GM18519 (cell line): Measurements from ENCODE around the gene CADPS.

Source experiments
- ATAC-seq: cut with Tn5 transposase; IDR thresholded peaks from one replicate; pipeline ENCODE4 v1.9.1; 2021; ENCODE audit warnings: mild to moderate bottlenecking, moderate library complexity; ENCODE audit not compliant: unreplicated experiment, low FRiP score

The CADPS gene

DNA sequence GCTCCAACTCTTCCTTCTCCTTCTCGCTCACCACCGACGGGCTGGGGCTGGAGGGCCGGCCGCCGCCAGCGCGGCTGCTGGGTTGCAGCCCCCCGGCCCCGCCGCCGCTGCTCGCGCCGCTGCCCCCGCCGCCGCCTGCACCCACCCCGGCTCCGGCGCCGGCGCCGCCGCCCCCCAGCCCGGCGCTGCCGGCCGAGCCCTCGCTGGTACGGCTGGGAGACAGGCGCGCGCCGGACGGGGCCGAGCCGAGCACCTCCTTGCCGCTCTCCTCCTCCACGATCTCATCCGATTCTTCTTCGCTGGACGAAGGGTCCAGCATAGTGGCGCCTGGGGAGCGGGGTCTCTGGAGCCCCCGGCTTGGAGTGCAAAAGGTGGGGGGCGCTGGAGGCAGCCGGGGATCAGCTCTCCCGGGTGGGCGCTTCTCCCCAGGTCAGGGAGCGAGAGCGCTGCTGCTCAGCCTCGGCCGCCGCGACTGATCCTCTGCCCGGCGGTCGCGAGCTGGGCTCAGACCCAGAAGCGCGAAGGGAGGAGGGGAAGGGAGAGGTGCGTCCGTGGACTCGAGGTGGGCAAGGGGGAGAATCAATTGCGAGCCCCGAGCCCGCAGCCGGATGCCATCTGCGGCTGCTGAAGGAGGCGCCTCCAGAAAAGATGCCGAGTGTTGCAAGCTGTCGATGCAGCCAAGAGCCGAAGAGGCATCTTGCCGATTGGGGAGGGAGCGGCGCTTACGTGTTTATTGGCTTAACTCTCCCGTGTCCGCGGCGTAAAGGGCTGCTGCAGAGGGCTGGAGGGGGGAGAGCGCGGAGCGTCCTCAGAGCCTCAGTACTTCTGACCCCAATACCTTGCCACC, at the start of gene CADPS:
Gene CADPS, minus strand, starts transcription at position 706 of the 847 bp plus-strand sequence. Its CDS starts 387 bp downstream, at position 319.
- no peak for ATAC-seq

DNA sequence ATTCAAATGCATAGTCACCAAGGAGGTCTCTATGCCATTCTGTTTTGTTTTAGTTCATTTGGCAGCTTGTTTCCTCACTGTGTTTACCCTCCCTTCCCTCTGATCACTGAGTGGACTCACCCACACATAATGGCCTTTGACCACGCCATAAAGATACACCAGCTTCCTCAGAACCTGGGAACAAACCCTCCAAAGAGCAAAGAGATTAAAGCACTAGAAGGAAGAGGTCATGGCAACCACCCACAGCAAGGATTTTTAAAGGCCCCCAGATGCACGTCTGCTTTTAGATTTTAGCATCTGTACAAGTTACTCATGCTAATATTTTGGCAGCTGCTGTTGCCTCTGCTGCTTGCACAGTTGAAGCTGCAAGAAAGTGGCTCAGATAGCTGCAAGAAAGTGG, 47.9 kb upstream of the CADPS start:
- ATAC-seq, result no peak

DNA sequence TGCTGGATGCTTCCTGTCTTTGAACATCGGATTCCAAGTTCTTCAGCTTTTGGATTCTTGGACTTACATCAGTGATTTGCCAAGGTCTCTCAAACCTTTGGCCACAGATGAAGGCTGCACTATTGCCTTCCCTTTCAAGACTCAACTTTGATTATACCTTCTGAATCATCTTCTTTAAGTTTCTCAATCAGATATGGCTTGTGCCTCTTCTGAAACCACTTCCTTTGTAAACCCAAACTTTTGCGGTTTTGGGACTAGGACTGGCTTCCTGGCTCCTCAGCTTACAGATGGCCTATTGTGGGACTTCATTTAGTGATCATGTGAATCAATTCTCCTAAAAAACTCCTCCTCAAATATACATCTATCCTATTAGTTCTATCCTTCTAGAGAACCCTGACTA, 47.1 kb upstream of the CADPS start:
- no peak for ATAC-seq

DNA sequence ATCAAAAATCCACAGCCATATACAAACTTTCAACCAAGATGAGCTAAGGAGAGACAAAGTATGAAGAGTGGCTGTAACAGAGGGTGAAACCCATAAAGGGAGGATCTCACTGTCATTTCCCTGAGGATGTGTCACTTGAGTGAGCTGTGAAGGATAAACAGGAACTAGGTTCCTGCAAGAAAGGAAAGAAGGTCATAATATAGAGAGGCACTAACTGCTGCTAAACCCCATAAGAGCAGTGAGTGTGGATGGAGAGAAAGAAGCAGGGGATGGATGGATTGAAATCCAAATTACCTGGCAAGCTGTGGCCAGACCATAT, 45.2 kb upstream of the CADPS start:
- ATAC-seq, result no peak

DNA sequence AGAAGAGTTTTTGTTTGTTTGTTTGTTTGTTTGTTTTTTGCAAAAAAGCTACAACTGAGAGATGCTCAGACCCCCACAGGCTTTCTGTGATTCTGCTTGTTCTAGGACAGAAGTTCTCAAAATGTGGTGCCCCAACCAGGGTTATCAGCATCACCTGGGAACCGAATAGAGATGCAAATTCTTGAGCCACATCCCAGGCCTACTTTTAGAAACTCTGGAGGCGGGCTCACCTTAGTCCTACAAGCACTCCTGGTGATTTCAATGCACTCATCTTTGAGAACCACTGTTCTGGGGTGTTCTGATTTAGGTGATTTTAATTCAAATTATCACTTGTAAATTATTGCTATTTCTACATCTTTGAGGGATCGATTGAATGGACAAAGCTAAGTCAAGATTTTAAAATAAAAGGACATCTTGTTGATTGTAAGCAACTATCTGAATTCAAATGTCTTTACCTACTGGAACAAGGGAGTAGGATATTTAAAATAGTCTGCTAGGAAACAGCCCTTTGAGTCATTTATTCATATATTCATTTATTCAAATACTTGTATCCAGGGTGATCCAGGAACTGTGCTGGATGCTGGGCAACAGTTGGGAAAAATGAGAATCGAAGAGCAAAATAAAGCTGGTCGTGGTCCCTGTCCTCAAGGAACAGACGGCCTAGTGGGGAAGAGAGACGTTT, 44.7 kb upstream of the CADPS start:
- ATAC-seq, result no peak

DNA sequence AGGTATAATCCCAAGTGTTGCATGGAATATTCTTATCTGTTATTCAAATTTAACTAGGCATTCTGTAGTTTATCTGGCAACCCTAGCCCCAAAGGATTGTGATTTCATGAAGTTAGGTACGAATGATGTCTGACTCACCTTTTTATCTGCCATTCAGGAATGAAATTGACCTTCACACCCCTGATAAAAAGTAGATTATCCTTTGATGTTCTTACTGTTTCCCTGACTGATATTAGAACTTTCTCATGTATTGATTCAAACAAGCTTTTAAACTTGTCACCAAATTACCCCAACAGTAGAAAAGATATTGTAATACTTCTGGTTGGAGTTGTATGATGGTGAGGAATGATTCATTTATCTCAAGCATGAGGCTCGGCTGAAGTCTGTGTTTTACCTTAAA, 43.6 kb upstream of the CADPS start:
- no peak for ATAC-seq

DNA sequence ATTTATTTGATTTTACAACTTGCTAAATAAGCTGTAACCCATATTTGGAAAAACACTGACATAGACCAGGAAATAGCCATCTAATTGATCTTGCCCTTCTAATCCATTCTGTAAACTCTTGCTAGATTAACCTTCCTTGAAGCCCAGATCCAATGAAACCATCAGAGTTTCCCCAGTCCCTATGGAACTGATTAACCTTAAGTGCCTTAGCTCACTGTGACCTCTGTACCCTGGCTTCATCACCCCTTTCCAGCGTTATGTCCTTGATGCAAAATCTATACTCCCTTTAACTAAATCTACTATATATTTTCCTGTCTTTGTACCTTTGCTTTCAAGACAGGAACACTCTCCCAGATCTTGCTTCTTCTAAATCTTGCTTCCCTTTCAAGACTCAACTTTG, 42.9 kb upstream of the CADPS start:
- ATAC-seq, result no peak

DNA sequence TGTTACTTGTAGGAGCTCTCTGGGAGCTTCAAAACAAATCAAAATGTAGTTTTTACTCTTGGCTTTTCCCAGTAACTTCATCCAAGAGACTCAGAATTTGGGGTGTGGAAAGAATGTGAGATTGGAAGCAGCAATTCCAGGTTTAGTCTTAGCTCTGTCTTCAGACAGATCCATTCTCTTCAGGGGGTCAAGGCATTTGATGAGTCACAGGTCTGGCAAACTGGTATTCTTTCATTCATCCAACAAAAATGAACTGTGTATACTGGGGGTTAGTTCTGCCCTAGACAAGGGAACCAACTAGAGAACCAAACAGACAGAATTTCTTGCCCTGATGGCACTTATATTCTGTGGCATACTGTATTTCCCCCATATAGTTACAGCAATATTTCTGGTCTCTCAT, 36.3 kb upstream of the CADPS start:
- ATAC-seq, result no peak

DNA sequence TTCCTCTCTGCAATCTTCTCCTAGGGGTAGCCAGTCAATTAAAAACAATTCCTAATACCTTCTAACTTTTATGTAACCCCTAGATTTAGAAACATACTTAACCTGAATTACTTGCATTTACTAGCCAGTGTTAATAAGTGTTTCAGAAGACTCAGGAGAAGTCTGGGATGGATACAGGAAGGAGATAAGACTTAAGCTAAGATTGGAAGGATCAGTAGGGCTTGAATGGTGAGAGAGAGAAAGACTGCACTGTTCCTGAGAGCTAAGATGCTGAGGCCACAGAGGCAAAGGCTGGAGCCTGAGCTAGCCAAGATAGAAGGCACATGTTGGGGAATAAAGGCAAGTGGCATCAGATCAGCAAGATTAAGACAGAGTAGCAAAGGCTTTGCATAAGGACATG, 30.1 kb upstream of the CADPS start:
- ATAC-seq, result no peak

DNA sequence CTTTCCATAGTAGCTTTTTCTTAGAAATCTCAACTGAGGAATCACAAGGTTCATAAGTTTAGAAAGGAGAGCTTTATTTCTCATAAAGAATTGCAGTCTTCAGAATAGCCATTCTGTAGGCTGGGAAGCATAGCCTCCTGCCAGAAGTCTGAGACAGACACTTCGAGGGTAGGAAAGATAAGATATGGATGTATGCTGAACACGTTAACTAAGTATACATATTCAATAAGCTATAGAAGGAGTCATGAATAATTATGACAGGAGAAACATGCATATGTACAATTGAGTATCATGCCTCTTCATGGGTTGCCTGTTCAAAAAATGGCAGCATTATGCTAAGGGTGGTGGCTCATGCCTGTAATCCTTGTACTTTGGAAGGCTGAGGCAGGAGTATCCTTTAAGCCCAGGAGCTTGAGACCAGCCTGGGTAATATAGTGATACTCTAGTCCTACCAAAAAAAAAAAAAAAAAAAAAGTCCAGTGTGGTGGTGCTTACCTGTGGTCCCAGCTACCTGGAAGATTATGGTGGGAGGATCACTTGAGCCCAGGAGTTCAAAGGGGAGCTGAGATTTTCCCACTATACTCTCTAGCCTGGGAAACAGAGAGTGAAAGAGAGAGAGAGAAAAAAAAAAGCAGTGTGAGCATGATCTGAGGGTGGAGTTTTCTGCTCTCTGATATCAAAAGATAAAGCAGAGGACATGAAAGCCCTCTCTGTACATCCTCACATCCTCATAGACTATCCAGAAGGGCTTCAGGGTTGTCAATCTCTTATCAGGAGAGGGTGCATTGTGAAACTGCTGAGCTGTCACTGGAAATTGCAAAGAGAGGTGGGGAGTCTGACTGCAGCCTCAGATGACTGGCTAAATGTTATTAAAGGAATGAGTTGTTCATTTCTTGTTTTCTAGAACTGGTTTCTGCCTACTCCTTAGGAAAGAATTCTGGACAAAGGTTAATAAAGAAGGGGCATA, 23.6 kb upstream of the CADPS start:
- ATAC-seq, result no peak

DNA sequence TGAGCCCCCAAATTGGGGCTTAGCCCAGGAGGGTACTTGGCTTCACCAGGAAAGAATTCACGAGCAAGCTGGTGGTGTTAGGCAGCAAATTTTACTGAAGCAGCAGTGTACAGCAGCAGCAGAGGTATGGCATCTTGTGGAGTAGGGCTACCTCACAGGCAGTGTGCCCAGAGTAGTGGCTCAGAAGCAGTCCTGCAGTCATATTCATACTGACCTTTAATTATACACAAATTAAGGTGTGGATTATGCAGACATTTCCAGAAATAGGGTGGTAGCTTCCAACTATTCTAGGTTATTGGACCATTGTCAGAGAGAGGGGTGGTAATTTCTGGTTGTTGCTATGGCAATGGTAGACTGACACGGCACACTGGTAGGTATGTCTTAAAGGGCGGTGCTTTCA, 20.7 kb upstream of the CADPS start:
- ATAC-seq, result no peak

DNA sequence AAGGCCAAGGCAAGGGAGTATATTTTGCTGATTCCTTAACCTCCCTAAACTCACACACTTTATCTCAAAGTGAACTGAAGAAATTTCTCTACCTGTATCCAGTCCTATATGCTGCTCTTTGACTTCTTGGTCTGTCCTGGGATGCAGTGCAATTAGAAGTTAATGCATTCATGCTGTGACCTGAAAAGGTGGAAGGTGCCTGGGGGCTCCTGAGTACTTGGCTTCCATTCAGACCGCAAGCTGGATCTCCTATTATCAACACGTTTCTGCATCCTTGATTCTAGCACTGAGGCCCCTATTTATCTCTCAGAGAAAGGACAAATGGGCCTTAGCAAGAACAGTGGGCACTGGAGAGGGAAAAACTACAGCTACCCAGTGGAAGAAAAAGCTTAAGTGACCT, 17.7 kb upstream of the CADPS start:
- no peak for ATAC-seq

DNA sequence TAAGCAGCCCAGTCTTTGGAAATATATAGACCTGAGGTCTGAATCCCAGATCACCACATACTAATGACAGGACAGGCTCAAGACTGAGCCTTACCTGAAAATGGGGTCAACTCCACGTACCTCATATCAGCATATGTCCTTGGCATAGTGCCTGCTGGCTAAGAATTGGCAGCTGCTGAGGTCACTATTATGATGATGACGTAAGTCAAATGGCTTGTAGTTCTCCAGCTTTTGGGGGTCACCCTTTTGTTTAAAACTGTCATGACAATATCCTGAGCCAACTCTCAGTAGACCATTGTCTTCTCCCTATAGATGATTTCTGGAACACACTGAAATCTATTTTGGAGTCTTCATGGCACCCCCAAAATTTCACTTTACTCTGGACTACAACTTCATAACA, 16.8 kb upstream of the CADPS start:
- ATAC-seq, result no peak

DNA sequence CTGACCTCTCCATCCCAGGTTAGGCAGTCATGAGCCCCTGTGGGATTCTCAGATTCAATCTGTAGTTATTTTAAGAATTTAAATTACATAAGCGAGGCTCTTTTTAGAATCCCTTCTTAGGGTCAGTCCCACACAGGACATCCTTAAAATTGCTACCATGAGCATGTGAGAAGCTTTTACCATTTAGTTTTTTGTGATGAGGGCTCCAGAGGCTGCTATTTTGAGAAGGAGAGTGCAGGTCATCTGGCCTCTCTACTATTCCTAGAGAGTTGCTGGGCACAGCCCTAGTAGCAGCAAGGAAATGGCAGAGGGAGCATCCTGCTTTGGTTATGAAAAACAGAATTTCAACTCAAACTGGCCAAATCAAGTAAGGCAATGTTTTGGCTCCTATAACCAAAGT, 13.6 kb upstream of the CADPS start:
- no peak for ATAC-seq

DNA sequence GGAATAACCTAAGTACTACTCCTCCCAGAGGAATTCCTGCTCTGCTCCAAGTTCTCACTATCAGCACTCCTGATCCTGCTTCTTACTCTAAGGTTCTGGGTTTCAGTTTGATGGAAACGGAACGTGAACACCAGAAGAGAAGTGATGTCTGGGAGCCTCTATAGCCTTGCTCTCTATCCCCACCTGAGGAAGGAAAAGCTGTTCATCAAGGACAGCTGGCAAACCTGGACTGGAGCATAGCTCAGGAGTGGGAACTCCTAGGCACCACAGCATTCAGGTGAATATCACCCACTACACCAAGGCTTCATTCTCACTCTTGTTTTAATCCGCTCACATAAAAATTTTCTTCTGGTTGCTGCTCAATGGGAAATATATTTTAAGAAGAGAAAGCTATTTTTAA, 13.0 kb upstream of the CADPS start:
- ATAC-seq, result no peak

DNA sequence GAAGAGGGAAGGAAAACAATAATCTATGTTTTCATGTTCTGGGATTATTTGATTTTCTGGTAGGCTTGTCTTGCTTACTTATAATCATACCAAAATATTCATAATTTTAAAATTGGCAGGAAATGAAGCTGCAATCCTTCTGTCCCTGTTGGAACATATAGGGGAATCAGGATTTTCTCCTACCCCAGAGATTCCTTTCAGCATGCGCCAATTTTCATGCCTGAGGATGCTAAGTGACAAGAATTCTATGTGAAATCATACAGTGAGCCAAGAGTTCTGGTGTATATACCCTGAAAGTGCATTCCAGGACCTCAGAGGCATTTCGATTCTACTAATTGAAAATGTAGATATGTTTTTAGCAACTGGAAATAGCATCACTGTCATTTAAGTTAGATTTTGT, 9.9 kb upstream of the CADPS start:
- no peak for ATAC-seq

DNA sequence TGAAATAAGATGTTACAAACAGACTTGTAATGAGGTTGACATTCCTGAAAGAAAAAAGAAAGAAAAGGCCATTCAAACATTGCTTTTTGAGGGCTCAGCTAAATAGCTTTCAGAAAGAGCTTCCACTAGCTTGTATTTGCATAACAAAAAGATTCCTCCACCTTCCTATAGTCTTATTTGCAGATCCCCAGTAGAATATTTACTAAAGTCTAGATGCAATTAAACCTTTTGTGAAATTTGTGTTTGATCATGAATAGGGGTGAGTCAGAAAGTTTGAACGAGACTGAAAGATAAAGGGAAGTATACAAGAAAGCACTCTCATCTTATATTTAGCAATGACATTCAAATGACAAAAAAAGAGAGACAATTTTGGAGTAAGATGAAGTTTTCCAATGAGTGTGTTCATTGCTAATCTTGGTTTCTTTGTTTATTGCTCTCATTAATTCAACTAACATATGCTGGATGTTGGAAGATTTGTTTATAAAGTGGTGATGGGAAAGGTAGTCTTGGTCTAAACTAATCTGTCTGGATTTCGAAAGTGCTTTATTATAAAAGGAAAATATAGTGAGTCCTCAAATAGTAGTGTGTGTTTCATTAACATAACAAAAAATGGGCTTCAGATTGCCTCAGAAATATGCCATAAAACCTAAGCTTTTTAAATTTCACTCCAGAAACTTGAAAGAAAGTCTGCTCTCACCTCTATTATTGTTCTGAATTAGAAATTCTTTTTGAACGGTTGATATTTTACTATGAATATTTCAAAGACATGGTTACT, 9.1 kb upstream of the CADPS start:
- no peak for ATAC-seq

DNA sequence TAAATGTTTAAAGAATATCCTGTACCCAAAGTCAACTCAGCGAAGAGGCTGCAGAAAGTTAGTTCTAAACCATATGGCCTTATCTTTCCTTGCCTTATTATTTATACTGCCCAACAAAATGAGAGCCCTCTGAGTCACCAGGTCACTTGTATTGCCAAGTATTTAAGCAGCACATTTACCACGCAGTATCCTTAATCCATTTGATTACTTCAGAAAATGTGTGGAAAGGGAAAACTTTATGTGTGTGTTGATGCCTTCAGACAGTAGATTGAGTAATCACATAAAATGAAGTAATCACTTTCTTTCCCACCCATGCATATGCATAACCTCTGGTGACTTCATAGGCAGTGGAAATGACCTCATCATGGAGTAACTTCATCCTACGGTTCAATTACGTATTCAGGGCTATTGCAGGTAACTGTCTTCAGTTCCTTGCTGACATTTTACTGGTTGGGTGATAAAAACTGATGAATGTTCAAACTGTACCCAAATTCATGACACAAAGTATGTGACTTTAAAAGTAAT, 7.5 kb upstream of the CADPS start:
- no peak for ATAC-seq

DNA sequence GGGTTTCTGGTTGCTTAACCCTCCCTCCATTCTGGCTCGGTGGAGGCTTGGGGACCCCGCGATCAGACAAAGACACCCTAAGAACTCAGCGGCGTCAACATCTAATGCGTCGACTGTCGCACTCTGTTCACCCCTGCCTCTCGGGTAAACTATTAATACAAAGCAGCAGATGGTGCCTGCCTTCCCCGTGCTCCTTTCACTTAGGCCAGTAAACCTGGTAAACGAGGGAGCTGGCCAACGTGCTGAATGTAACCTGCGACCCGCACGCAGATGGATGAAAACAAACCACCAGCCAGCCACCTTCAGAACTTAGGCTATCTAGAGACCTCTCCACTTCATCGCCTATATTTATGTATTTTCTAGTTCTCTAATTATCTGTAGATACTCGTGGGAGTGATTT, 848 bp upstream of the CADPS start:
- ATAC-seq, result no peak

DNA sequence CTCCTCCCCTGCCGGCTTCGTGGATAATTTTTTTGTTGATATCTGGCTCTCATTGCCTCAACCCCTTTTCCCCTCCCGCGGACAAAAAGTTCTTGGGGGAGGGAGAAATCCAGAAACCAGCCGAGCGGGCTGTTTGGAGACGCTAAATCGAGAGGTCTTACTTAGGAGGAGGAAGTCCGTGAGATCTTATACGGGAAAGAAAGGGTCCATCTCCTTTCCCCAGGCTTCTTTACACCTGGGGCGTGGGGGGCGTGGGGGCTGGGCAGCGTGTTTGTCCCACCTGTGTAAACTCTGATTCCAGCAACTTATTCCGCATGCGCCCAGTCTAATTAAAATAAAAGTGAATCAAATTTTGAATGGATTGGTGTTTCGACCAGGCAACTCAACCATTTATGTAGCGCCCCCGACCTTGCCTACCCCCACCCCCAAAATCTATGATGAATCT, 364 bp upstream of the CADPS start:
- ATAC-seq, result no peak
